H4 (cell line): ENCODE results near the gene KCNQ1OT1. TPM values are rescaled to one million over a fixed set of nuclear protein-coding genes. Genes with fewer than 3 reads are reported as not detected.

Experiments used
- DNase-seq: peaks from one replicate; pipeline ENCODE4 v3.0.0-alpha.2; 2015; ENCODE audit warnings: low spot score
- total RNA-seq: library from RNA; depleted of rRNA; stranded (reverse); fragments of >200 nt; shearing (Covaris generic); gene quantifications from 2 replicates; pipeline ENCODE4 v1.2.3, GENCODE V29; 2014

The KCNQ1OT1 gene
- total RNA-seq, 1 experiment from 2014 or later: 0.17 TPM

- DNase-seq: no peak
Measured at GRCh38 chr11:2582946-2583604, 116.7 kb downstream of the KCNQ1OT1 start.

GRCh38 chr11:2582351-2582945 lies 117.3 kb downstream of the KCNQ1OT1 start:
- DNase-seq: no peak

- no peak for DNase-seq
Measured at GRCh38 chr11:2581931-2582350, 117.9 kb downstream of the KCNQ1OT1 start.

GRCh38 chr11:2581151-2581930 lies 118.5 kb downstream of the KCNQ1OT1 start:
- no peak for DNase-seq

- no peak for DNase-seq
Measured at GRCh38 chr11:2580571-2581001, 119.2 kb downstream of the KCNQ1OT1 start.

- DNase-seq: no peak
Measured at GRCh38 chr11:2580061-2580421, 119.8 kb downstream of the KCNQ1OT1 start.

GRCh38 chr11:2579315-2580060 lies 120.3 kb downstream of the KCNQ1OT1 start:
- no peak for DNase-seq

- DNase-seq: no peak
Measured at GRCh38 chr11:2578929-2579270, 120.9 kb downstream of the KCNQ1OT1 start.

- no peak for DNase-seq
Measured at GRCh38 chr11:2577991-2578928, 121.5 kb downstream of the KCNQ1OT1 start.

GRCh38 chr11:2577031-2577990 lies 122.5 kb downstream of the KCNQ1OT1 start:
- no peak for DNase-seq

GRCh38 chr11:2576549-2576948 lies 123.2 kb downstream of the KCNQ1OT1 start:
- DNase-seq: no peak

GRCh38 chr11:2576111-2576510 lies 123.7 kb downstream of the KCNQ1OT1 start:
- DNase-seq: no peak

GRCh38 chr11:2575591-2576051 lies 124.2 kb downstream of the KCNQ1OT1 start:
- DNase-seq: no peak

GRCh38 chr11:2574553-2575535 lies 125.0 kb downstream of the KCNQ1OT1 start:
- DNase-seq: no peak

GRCh38 chr11:2574043-2574552 lies 125.7 kb downstream of the KCNQ1OT1 start:
- DNase-seq: no peak

- DNase-seq: no peak
Measured at GRCh38 chr11:2573240-2574042, 126.4 kb downstream of the KCNQ1OT1 start.

- DNase-seq: no peak
Measured at GRCh38 chr11:2572491-2573239, 127.1 kb downstream of the KCNQ1OT1 start.
